ENCODE results near the gene TRIM54. TPM values are rescaled to one million over a fixed set of nuclear protein-coding genes. Genes with fewer than 3 reads are reported as not detected.
A peak's percentile ranks its signal among the peaks of the same experiment; 100 is the strongest.
"Not testable (repeated sequence)": the region's sequence is repeated elsewhere in the genome, so short reads cannot be mapped to it uniquely, and the experiment has no call there.

Gene TRIM54
- total RNA-seq, 1 donor, result not detected

GRCh38 chr2:27263287-27264252 lies 18.7 kb upstream of the TRIM54 start:
- peak overlapping the region; percentile 54 for H3K4me3 ChIP-seq (ENCODE audit: low read depth, low read length)
- TF ChIP-seq CTCF (IDR thresholded peaks at IDR 0.05; ENCODE audit: insufficient read depth, low read depth, low read length), result no peak
- DNase-seq (ENCODE audit: low read depth), result no peak

DNA sequence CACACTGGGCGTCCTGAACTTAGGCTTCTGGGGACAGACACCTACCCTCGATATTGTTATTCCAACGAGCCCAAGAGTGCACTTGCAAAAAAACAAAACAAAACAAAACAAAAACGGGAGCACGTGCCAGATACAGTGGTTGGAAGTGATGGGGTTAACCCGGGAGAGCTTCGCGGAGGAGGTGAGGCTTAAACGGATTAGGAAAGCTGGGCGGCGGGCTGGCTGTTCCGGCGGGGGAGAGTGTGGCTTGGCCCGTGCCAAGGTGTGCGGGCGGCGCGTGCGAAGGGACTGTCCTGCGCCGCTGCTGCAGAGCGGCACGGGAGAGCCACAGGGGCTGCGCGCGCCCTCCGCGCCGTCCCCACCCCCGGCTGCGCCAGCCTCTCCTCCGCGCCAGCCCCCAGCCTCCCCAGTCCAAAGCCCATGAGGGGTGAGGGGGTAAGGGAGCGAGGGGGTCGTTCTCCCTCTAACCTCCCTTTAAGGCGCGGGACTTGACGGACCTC lies 17.9 kb upstream of the TRIM54 start:
- H3K4me3 ChIP-seq (ENCODE audit: low read depth, low read length), result peak overlapping the region; percentile 45
- no peak for DNase-seq (ENCODE audit: low read depth)
- TF ChIP-seq CTCF (IDR thresholded peaks at IDR 0.05; ENCODE audit: insufficient read depth, low read depth, low read length), result no peak

DNA sequence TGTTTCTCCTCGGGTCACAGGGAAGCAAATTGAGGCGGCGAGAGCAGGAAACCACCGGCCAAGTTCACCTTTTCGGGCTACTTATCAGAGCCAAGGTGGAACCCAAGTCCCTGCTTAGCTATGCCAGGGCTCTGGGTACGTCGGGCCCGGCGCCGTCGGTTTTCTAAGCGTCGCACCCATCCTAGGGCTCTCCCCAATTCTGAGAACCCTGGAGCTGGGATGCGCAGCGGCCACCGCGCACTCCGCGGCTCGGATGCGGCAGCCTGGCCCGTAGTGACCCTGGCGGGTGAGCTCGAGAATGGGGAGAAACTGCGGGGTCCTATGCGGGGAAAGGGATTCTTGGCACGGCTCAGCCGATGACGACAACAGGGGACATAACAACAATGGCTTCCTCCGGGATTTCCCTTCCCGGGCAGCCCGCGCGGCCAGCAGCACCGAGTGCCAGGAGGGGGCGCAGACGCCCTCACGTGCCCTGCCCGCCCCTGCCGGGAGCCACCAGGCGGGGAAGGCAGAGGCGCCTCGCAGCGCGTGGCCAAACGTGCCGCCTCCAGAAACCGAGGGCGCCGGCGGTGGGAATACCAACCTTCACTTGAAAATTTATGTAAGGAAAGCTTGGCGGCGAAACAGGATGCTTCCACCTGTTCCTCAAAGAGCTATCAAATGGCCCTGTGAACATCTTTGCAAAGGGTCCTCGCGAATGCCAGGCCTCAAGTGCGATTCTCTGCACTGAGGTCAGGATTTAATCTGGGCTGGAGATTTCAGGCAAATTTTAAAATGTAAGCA lies 17.3 kb upstream of the TRIM54 start:
- TF ChIP-seq CTCF (IDR thresholded peaks at IDR 0.05; ENCODE audit: insufficient read depth, low read depth, low read length), result peak; percentile 56
- H3K4me3 ChIP-seq (ENCODE audit: low read depth, low read length), result peak overlapping the region; percentile 45
- peak; percentile 46 for DNase-seq (ENCODE audit: low read depth)

DNA sequence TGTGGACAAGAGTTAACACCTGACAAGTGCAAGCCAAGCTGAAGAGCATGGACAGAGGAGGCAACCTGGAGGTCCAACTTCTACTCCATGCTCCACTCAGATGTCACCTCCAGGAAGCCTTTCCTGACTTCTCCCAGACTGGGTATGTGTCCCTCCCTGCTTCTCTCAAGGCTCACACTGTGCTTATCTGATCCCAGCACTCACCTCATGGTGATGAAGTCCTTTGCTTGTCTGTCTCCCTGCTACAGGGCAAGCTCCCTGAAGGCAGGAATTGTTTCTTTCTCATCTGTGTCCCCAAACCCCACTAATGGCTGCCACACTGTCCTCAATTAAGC lies 16.7 kb upstream of the TRIM54 start:
- H3K4me3 ChIP-seq (ENCODE audit: low read depth, low read length), result no peak overlapping the region
- DNase-seq (ENCODE audit: low read depth), result no peak
- TF ChIP-seq CTCF (IDR thresholded peaks at IDR 0.05; ENCODE audit: insufficient read depth, low read depth, low read length), result no peak

- not testable (repeated sequence) for DNase-seq (ENCODE audit: low read depth); H3K4me3 ChIP-seq (ENCODE audit: low read depth, low read length)
These were observed 13.9 kb upstream of the TRIM54 start for GRCh38 chr2:27268296-27268695.

- H3K4me3 ChIP-seq (ENCODE audit: low read depth, low read length), result no peak overlapping the region
- no peak for DNase-seq (ENCODE audit: low read depth)
- TF ChIP-seq CTCF (IDR thresholded peaks at IDR 0.05; ENCODE audit: insufficient read depth, low read depth, low read length), result no peak
These were observed 12.1 kb upstream of the TRIM54 start for GRCh38 chr2:27270131-27270530.

GRCh38 chr2:27270670-27271069 lies 11.6 kb upstream of the TRIM54 start:
- no peak for TF ChIP-seq CTCF (IDR thresholded peaks at IDR 0.05; ENCODE audit: insufficient read depth, low read depth, low read length)
- DNase-seq (ENCODE audit: low read depth), result no peak
- no peak overlapping the region for H3K4me3 ChIP-seq (ENCODE audit: low read depth, low read length)

Measured in fibroblast of villous mesenchyme (primary cell).